Epidermal melanocyte (primary cell): ENCODE results near the gene ZNF598.
"Not testable (repeated sequence)": the region's sequence is repeated elsewhere in the genome, so short reads cannot be mapped to it uniquely, and the experiment has no call there.

Source experiments
- DNase-seq: peaks from one replicate; pipeline ENCODE4 v3.0.0; 2011; ENCODE audit warnings: low spot score; ENCODE audit not compliant: insufficient read length

The ZNF598 gene

GRCh38 chr16:1960665-1961630, 48.7 kb downstream of the ZNF598 start:
- DNase-seq, result no peak

DNA sequence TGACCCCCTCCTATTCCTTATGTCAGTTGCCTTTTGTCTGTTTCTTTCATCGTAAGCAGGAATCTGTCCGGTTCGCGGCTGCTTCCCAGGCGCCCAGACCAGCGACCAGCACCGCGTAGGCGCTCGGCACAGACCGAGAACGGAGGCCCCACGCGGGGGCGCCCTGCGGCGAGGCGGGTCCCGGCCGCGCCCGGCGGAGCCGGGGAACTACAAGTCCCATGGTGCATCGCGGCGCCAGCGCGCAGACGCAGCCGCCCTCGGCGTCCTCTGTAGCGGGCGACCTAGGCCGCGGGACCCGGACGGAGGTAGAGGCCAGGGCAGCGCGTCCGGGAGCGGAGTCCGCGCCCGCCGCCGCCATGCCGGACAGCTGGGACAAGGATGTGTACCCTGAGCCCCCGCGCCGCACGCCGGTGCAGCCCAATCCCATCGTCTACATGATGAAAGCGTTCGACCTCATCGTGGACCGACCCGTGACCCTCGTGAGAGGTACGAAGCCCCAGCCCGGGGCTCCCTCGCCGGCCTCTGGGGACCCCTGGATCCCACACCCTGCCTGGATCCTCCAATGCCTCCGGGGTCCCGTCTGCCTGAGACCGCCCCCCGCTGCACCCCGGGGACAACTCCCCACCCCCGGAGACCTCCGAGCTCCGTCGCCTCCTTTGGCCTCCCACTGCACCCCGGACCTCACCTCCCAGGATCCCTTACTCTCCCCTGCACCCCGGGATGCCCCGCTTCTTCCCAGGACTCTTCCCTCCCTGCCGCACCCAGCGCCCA, 50.2 kb downstream of the ZNF598 start, which contains the start of gene NDUFB10:
Gene NDUFB10 (plus strand): TSS at position 270 of the 771 bp plus-strand sequence. CDS start 87 bp downstream, at position 357.
- DNase-seq, result peak; percentile 77

DNA sequence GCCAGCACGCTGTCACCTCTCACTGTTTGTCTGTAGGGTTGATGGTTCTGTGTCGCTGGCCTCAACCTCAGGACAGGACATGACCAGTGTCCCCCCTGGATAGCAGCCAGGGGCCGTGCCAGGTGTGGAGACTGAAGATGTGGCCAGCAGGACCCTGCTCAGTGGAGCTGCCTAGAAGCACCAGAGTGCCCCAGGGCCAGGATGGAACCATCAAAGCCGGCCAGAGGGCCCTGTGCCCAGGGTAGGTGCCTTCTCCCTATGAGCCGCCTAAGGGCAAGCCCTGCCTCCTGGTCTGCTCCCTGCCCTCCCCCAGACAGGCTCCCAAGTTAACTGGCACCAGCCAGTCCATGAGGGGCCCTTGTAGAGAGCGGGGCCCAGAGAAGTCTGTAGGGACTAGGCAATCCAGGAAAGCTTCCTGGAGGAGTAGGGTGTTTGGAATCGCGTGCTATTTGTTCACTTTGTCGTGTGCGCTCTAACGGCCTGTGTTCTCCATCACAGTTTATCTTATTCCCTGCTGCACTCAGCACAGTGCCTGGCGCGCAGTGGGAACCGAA, 50.8 kb downstream of the ZNF598 start:
- DNase-seq, result no peak

DNA sequence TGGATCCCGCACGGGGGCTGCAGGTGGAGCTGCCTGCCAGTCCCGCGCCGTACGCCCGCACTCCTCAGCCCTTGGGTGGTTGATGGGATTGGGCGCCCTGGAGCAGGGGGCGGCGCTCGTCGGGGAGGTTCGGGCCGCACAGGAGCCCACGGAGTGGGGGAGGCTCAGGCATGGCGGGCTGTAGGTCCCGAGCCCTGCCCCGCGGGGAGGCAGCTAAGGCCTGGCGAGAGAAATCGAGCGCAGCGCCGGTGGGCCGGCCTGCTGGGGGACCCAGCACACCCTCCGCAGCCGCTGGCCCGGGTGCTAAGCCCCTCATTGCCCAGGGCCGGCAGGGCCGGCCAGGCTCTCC, 51.5 kb downstream of the ZNF598 start:
- not testable (repeated sequence) for DNase-seq

- DNase-seq, result not testable (repeated sequence)
Observed at GRCh38 chr16:1957434-1958142, 52.0 kb downstream of the ZNF598 start.

DNA sequence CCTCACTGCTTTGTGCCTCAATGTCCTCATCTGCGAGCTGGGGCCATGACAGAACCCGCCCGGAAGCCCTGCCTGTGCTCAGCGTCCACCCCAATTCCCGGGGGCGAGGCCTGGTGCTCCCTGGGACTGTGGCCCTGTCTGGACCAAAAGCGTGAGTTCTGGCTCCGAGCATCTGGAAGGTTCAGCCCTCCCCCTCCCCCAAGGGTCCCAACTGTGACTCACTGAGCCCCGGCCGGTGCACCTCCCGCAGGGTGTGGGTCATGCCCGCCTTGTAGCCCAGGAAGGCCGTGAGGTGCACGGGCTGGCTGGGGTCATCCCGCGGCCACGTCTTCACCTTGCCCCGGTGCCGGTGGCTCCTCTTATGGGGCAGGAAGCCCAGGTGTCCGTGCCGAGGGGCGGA, 55.9 kb downstream of the ZNF598 start:
- DNase-seq, result no peak

DNA sequence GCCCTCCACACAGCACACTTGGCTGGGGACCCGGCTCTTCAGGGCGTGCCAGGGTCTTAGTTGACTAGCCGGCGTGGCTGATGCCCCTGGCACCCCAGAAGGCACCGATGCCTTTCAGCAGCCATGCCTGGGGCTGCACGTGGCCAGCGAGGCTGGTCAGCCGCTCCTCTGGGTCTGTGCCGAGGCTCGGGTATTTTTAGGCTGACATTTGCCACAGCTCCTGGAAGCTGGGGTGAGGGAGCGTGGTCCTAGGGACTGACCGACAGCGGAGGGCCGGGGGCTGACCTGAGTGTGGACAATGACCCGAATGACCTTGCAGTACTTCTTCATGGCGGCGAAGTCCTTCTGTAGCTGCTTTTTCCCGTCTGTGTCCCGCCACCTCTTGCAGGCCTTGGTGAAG, 59.1 kb downstream of the ZNF598 start:
- DNase-seq, result no peak

GRCh38 chr16:1950047-1950446, 59.6 kb downstream of the ZNF598 start:
- no peak for DNase-seq

- DNase-seq, result no peak
Observed at GRCh38 chr16:1949507-1949906, 60.1 kb downstream of the ZNF598 start.
